Activated naive CD4-positive, alpha-beta T cell treated with anti-CD3 and anti-CD28 coated beads, Interleukin-2, amount 50 U/mL, for 16 hours (primary cell): ENCODE results near the gene RGS12.

Experiments used
- DNase-seq: peaks from one replicate; pipeline ENCODE4 v3.0.0-alpha.2; 2020

The RGS12 gene

DNA sequence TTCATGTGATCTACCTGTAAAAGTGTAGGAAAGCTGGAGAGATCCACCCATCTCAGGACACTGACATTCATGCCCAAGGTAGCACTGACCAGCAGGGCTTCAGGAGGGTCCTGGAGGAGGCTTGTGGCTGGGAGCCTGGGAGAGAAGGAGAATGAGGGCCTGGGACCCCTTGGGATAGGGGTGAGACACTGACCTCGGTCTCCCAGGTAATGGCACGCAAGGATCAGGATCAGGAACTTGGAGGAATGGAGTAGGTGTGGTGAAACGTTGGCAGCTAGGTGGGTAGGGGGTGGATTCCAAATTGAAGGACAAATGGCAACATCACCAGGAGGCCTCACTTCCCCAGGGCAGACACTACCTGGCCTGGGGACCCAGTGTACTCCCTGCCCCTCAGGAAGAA is 12.4 kb upstream of the RGS12 start:
- DNase-seq = no peak

DNA sequence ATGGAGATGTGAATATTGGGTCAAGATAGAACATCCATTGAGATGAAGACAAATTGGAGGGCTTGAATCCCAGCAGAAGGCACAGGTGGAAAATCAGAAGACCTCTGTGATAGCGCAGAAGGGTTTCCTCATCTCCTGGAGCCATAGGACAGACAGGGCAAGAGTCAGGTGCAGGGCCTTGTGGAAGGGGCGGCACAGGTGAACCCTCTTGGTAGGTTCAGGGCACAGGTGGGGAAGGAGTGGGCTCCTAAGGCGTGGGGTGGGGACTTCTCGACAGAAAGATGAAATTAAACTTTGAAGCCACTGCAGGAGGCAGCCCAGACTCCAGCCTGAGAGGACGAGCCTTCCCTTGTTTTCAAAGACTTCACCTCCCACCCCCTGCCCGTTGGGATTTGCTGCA is 9.3 kb upstream of the RGS12 start:
- no peak for DNase-seq

DNA sequence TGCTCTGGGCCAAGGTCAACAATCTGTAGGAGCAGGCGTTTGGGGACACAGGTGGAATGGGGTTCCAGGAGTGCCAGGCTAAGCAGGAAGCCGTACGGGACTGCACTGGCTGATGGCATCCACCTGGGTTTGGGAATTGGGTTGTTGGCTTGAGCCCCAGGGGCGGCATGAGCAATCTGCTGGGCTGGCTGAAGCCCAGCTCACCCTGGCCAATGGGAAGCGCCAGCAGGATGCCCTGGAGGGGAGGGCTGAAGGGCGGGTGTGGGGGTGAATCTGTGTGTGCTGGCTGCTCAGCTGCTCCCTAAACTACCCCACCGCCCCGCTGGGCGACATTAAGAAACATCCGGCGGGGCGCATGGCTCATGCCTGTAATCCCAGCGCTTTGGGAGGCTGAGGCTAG is 8.9 kb upstream of the RGS12 start:
- DNase-seq = no peak

DNA sequence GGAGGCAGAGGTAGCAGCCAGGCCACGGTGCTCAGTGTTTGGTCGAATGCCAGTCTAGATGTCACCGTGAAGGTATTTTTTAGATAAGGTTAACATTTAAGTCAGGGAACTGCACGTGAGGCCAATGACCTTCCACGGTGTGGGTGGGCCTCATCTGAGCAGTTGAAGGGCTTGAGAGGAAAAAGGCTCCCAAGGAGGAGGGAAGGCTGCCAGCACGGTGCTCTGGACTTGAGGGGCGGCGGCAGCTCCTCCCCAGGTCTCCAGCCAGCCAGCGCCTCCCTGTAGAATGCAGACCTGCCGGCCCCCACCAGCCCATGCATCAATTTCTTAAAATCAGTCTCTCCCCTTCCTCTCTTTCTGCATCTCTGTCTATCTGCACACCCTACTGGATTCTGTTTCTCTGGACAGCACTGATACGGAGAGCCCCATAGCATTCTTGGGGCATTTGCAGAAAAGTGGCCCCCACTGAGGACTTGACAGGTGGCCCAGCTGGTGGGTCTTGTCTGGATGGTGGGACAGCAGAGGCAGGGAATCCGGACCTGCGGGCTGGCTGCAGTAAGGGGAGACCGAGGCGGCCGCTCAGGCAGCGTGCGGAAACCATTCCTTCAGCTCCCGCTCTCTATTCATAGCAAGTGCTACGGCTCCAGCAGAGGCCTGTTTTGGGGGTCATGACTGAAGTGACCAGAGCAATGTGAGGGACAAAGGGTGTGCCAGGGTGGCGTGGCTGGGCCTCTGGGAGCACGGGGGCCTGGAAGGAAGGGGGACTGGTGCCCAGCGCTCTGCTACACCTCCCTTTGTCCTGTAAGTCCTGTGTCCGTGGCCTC is 7.9 kb upstream of the RGS12 start:
- DNase-seq = no peak

DNA sequence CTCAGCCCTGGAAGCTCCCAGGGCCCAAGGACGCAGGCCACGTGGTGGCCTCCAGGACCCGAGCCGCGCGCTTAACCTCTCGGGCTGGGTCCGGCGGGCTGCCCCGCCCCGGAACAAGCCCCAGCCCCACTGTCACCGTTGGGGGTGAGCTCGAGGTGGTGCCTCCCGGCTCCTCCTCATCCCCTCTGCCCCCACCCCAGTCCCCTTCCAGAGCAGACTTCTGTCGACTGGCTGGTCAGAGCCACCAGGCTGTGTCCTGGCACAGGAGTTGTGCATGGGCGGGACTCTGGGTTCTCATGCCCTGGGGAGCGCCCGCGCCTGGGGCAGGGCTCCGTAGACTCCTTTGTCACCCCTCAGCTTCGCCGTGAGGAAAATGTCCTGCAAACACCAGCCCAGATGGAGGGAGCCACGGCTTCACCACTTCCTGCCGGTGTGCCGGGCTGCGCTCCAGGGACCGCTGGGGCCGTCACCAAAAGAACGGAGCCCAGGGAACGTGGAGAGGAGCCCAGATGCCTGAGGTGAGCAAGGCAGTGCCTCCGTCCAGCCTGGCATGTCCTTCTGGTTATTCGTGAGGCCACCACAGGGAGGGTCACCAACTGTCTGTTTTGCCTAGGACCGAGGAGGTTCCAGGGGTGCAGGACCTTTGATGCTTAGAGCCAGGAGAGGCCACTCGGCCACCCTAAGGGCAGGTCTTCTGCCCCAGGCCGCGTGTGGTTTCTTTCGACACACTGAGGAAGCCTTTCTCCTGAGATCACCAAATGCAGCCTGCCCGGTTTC is 7.1 kb upstream of the RGS12 start:
- DNase-seq = no peak

DNA sequence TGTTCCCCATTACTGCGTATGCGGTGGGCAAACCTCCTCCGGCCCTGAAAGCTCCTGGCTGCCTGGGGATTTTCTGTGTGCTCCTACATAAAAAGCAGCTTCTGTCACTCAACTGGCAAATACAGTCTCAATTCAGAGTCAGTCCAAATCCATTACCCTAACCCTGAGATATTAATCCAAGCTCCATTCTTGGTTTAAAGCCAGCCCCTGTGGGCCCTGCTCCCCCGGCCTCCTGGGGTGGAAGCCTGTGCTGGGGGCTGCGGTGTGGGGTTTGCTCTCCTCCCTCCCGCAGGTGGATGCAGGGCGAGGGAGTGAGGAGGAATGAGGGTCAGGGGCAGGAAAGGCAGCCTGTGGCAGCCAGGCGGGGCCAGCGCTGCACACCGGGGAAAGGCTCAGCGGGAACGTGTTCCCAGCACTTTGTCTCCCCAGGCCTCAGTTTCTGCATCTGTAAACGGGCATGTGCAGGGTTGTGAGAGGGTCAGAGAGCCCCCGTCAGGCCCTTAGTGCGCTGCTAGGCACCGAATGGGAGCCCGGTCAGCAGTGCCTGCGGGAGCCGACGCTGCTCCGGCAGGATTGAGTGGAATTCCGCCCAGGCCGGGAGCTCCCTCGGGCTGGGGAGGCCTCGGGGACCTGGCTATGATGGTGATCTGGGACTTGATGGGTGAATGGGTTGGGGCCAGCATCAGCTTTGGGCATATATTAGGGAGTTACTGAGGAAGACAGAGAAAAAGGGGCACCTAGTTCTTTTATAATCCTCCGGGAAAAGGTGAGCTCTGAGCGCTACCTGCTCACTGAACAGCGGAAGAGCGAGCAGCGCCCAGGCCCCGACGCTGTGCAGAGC is 6.3 kb upstream of the RGS12 start:
- no peak for DNase-seq

DNA sequence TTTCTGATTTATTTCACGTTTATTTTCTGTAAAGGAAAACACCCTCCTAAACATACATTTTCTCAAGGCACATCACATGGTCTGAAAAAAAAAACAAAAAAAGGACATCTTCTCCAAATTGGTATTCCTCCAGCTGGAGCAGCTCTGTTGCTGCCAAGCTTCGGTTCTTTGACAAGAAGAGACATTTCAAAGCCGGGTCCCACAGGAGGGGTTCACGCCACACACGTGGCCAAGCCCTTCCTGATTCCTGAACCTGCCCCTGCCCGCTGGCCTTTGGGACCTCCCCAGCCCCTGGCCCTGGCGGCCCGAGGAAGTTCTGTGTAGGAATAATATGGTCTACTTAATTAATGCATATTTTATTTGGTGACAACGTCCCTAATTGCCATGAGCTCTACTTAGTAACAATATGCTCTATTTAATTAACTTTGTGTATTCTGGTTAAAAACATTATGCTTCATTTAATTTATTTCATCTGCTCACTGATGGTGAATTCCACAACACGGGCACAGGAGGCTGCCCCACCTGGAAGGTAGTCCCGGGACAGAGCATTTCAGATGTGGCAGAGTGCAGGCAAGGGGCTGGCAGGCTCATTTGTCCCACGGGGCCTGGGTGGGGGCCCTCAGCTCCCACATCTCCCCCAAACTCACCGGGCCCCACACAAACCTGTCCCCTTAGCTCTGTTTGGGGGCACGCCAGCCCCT is 5.4 kb upstream of the RGS12 start:
- DNase-seq = no peak

DNA sequence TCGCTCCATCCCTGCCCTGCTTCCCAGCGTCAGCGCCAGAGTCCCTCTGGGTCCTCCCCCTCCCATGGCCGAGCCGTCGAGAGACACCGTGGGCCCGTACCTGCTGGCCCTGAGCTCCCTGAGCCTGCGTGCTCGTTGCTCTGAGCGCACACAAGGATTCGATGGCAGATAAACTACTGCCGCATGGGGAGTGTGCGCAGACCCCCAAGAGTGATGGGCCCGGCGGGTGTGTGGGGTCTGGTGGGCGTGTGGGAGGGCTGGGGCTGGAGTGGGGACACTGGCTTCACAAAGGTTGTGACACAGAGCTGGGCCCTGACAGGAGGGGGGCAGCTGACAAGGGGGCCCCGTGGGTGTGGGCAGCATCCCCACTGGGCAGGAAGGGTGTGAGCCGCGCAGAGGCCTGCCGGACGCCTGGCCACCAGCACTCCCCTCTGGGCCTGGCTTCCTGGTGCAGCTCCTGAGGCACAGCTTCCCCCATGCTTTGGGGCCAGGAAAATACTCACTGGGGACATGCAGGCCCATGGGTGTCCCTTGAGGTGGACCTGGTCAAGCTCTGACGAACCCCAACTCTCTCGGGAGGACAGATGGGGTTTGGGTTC is 4.8 kb upstream of the RGS12 start:
- DNase-seq = no peak

DNA sequence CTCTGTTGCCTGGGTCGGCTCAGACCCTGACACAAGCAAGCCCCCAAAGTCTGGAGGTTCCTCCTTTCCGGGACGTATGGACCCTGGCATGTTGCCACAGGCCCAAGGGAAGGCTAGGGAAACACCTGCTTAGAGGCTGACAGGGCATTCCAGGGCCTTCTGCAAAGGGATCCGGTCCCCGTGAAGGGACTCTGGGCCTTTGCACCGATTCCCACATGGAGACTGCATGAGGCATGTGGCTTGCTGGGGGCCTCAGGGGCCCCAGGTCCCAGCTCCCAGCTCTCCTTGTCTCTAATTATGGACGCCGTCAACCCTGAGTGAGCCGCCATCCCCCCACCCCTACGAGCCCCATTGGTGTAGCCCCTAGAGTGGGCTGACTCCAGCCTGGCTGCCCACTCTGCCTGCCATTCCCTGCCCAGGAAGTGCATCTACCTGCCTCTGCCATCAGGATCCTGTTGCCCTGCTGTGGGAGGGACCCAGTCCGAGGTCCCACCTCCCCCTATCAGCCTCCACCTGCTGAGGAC is 4.2 kb upstream of the RGS12 start:
- DNase-seq = no peak

DNA sequence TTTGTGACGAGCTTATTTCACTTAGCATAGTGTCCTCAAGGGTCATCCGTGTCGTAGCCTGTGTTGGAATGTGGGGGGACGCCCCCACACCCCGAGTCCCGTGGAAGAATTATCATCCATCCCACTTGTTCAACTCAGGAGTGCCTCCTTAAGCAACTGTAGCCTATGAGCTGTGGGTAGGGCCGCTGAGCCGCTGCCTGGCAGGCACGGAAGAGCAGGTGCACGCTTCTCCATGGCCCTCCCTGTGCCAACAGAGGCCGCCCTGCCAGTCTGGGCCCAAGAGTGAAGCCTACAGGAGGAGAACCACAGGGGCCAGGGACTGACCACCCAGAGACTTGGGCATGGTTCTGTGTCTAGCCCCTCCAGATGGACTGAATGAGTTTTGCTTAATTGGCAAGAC is 2.3 kb upstream of the RGS12 start:
- DNase-seq = no peak

DNA sequence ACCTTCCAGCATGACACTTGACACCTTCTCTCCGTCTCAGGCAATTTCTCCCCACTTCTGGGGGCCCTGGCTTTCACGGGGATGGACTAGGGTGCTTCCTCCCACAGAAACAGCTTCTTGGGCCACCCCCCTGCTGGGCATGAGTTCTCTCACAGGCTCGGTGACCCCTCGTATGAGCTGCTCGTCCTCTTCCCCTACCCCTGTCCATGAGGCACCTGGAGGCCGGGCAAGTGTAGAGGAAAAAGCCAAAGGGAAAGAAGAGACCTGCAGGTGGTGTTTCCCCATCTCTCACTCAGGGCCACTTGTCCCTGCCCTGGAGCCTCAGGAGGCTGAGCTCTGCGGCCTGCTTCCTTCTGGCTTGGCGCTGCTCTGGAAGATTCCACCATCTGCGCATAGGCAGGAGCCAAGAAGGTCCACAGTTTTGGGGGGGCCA is 1.9 kb upstream of the RGS12 start:
- no peak for DNase-seq

DNA sequence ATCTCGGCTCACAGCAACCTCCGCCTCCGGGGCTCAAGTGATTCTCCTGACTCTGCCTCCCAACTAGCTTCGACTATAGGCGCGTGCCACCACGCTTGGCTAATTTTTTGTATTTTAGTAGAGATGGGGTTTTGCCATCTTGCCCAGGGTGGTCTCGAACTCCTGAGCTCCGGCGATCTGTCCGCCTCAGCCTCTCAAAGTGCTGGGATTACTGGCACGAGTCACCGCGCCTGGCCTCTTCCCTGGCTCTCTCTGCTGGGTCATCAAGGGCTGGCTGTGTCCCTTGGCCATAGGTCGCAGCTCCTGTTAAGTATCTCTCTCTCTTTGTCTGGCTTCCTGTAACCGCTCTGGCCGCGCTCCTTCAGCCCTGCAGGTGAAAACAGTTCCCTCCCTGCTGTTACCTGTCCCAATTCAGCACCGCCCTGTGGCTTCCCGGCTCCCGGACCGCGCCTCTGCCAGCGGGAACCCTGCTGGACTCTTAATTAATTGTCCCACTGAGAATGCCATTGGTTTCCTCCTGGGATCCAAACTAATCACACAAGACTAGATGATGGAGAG is 1.3 kb upstream of the RGS12 start:
- DNase-seq = no peak

DNA sequence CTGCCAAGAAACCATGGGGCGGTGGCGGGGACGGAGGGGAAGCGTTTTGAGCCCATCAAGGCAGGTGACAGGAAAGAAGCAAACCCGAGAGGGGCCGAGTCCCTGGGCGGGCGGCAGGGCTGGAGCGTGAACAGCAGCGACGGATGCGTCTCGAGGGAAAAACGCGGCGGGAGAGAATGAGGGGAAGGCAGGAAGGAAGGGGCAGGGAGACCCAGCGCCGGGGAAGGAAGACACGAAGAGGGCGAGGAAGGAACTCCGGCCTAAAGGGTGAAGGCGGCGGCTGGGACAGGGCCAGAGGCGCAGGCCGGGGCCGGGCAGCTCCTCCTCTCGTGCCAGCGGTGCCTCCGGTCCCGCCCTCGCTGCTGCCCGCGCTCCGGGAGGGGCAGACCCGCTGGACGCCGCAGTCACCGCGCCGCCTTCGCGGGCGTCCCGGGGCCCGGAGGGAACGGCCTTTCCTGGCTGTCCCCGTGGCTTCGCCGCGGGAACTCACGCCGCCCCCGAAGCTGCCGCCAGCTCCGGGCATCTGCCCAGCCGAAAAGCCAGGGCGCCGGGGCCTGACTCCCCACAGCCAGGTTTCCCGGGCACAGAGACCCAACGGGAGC is 751 bp upstream of the RGS12 start:
- DNase-seq = no peak

DNA sequence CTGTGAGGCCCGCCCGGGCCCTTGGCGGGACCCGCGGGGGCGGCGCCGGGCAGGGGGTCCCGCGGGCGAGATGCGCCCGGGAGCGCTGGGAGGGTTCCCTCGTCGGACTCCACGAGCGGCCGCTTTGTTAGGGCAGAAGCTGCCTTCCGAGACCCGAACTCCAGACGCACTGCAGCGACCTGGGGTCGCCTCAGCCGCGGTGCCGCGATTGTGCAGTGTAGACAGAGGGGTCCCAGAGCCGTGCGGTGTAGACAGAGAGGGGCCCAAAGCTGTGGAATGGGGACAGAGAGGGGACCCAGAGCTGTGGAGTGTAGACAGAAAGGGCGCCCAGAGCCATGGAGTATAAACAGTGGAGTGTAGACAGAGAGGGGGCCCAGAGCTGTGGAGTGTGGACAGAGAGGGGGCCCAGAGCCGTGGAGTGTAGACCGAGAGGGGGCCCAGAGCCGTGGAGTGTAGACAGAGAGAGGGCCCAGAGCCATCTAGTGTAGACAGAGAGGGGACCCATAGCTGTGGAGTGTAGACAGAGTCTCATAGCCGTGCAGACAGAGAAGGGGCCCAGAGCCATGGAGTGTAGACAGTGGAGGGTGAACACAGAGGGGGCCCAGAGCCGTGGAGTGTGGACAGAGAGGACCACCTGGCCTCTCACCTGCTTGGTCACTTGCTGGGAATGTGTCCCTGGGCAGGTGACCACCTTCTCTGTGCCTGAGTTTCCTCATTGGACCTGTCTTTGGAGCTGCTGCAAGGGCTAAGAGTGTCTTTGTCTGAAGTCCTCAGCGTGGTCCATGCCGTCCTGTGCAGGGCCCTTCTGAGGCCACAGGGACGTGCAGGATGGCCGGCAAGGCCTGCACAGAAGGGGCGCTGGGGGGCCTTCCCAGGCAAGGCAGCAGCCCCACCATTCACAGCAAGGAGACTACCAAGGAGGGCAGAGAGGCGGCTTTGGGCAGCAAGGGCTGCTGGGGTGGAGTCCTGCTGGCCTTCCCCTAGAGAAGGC is 875 bp downstream of the RGS12 start:
- no peak for DNase-seq

DNA sequence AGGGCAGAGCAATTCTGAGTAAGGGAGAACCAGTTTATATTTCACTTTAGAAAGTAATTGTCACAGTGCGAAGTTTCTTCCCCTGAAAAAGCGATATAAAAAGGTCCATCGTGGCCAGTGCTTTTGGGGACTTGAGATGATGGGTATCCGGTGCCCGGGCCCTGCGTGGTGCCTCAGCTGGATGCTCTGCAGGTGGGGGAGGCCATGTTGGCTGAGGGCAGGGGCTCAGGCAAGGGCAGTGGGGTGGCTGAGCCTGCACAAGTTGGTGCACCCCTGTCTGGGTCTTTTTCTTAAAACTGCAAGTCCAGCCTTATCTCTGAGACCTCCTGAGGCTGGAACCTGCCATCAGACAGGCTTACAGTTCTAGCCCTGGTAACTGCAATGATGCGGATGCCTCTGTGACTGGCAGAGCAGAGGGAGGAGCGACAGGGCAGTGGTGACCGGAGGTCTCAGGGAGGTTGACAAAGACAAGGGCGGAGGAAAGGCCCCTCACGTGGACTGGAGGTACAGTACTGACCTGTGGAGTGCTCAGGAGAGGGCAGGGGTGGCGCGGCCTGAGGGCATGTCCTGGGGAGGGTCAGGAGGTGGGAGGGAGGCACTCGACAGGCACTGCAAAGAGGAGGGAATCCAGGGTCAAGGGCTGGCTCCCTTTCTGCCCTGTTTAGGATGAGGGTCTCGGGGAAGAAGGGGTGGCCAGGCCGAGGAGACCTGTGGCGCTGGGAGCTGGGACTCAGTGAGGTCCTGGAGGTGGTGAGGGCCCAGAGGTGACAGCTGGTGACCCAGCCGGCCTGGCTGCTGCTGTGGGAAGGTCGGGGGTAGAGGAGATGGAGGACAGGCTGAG is 1.8 kb downstream of the RGS12 start:
- DNase-seq = no peak

DNA sequence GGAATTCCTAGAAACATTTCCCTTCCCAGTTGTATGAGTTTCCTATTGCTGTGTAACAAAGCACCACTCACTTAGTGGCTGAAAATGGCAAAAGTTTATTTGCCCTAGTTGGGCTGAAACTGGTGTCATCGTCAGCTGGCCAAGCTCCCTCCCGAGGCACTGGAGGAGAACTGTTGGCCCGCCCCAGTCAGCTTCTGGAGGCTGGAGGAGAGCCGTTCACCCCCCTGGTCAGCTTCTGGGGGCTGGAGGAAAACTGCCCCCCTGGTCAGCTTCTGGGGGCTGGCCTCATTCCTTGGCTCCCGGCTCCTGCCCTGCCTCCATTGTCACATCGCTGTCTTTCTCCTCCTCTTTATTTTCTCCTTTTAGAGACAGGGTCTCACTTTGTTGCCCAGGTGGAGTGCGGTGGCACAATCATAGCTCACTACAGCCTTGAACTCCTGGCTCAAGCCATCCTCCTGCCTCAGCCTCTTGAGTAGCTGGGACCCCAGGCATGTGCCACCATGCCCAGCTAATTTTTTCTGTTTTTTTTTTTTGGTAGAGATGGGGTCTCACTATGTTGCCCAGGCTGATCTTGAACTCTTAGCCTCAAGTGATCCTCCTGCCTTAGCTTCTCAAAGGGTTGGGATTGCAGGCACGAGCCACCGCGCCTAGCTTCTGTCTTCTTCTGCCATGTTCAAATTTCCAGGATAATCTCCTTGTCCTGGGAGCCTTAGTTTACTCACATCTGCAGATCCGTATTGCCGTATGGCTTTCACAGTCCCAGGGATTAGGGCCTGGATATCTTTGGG is 3.2 kb downstream of the RGS12 start:
- no peak for DNase-seq

DNA sequence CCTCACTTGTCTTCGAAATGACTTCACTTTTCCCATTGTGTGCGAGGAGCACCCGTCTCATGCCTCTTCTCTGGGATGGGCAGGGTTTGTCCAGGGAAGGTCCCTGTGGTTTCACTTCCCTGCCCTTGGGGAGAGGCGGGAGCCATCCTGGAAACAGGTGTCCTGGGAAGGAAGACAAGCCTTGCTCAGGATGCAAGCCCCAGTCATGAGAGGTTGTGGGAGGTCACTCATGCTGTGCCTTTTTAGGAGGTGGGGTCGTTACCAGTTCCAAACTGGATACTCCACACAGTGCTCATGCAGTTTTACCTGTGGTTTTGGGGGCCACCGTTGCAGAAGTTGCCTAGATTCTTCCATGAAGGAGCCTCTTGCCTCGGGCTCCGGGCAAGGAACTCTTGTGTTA is 3.8 kb downstream of the RGS12 start:
- DNase-seq = no peak
